ENCODE data around the gene LOXL3.

DNA sequence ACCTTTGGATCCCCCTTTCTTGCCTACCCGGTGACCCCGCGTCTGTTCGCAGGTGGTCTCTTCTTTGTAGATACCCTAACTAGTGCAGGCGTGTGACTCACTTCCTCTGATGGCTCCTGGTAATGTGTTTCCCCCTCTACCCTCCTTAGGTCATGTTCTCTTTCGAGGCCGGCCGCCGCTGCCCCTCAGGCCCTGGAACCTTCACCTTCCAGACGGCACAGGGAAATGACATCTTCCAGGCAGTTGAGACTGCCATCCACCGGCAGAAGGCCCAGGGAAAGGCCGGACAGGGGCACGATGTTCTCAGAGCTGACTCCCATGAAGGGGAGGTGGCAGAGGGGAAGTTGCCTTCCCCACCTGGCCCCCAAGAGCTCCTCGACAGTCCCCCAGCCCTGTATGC is 2.4 kb upstream of the LOXL3 start:
- TF ChIP-seq POLR2A (IDR thresholded peaks at IDR 0.05): no peak
- TF ChIP-seq, protein P1, sequence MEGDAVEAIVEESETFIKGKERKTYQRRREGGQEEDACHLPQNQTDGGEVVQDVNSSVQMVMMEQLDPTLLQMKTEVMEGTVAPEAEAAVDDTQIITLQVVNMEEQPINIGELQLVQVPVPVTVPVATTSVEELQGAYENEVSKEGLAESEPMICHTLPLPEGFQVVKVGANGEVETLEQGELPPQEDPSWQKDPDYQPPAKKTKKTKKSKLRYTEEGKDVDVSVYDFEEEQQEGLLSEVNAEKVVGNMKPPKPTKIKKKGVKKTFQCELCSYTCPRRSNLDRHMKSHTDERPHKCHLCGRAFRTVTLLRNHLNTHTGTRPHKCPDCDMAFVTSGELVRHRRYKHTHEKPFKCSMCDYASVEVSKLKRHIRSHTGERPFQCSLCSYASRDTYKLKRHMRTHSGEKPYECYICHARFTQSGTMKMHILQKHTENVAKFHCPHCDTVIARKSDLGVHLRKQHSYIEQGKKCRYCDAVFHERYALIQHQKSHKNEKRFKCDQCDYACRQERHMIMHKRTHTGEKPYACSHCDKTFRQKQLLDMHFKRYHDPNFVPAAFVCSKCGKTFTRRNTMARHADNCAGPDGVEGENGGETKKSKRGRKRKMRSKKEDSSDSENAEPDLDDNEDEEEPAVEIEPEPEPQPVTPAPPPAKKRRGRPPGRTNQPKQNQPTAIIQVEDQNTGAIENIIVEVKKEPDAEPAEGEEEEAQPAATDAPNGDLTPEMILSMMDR (IDR thresholded peaks at IDR 0.05): no peak
- no peak for TF ChIP-seq EP300 (IDR thresholded peaks at IDR 0.05)
